GM12875 (cell line): ENCODE measurements around the gene FAM9C.

Source experiments
- H3K4me3 ChIP-seq: one replicate; pipeline ENCODE4 v1.5.1; 2011; ENCODE audit warnings: low read depth, low read length, control low read depth
- CTCF ChIP-seq: IDR thresholded peaks from 2 replicates; pipeline ENCODE4 v1.5.1; 2011; ENCODE audit warnings: low read depth, mild to moderate bottlenecking, control low read depth, inconsistent platforms, low read length, moderate library complexity, borderline replicate concordance; ENCODE audit not compliant: insufficient read depth

FAM9C gene

GRCh38 chrX:13059637-13060499 lies 15.4 kb upstream of the FAM9C start:
- TF ChIP-seq CTCF: no peak
- no peak overlapping the region for H3K4me3 ChIP-seq

GRCh38 chrX:13055486-13055885 lies 11.1 kb upstream of the FAM9C start:
- no peak for TF ChIP-seq CTCF
- no peak overlapping the region for H3K4me3 ChIP-seq

- TF ChIP-seq CTCF: no peak
- H3K4me3 ChIP-seq: no peak overlapping the region
These were observed 8.8 kb upstream of the FAM9C start for GRCh38 chrX:13053171-13053570.

GRCh38 chrX:13051529-13052172 lies 7.2 kb upstream of the FAM9C start:
- TF ChIP-seq CTCF: no peak
- H3K4me3 ChIP-seq: no peak overlapping the region

- H3K4me3 ChIP-seq: no peak overlapping the region
- TF ChIP-seq CTCF: no peak
These were observed 6.7 kb upstream of the FAM9C start for GRCh38 chrX:13051167-13051528.

- no peak for TF ChIP-seq CTCF
- no peak overlapping the region for H3K4me3 ChIP-seq
These were observed 5.7 kb upstream of the FAM9C start for GRCh38 chrX:13050151-13050550.

- no peak for TF ChIP-seq CTCF
- no peak overlapping the region for H3K4me3 ChIP-seq
These were observed 3.9 kb upstream of the FAM9C start for GRCh38 chrX:13048280-13048679.
